Testis (tissue), 3 donors: ENCODE data around the gene KCNE2. TPM values are rescaled to one million over a fixed set of nuclear protein-coding genes. Genes with fewer than 3 reads are reported as not detected.

Source experiments
- DNase-seq: peaks from one replicate; pipeline ENCODE4 v3.0.0-alpha.2; 2019
- H3K27ac ChIP-seq, 2 donors: fragments of 200-600 bp; sonication (generic); one replicate each; pipeline ENCODE4 v1.5.1; 2019
- H3K27me3 ChIP-seq: fragments of 200-600 bp; sonication (generic); one replicate; pipeline ENCODE4 v1.5.1; 2019
- H3K36me3 ChIP-seq: fragments of 200-600 bp; sonication (generic); one replicate; pipeline ENCODE4 v1.5.1; 2017; ENCODE audit warnings: low read depth; ENCODE audit errors: missing control alignments
- H3K4me1 ChIP-seq: fragments of 200-600 bp; sonication (generic); one replicate; pipeline ENCODE4 v1.5.1; 2019
- H3K4me3 ChIP-seq, 2 donors: fragments of 200-600 bp; sonication (generic); one replicate each; pipeline ENCODE4 v1.5.1; 2017 to 2019
- H3K9me3 ChIP-seq: fragments of 200-600 bp; sonication (generic); one replicate; pipeline ENCODE4 v1.5.1; 2017
- CTCF ChIP-seq, 3 experiments: fragments of 450-650 bp in 2 of 3; fragments of 200-600 bp in 1 of 3; sonication (generic) in 1 of 3; IDR thresholded peaks; one replicate each; pipeline ENCODE4 v1.5.1; 2016 to 2019; ENCODE audit warnings: antibody characterized with exemption in 3 of 3, mild to moderate bottlenecking in 2 of 3, moderate library complexity in 1 of 3
- POLR2A ChIP-seq: fragments of 450-650 bp; IDR thresholded peaks from one replicate; pipeline ENCODE4 v1.6.1; 2017; ENCODE audit warnings: antibody characterized with exemption, mild to moderate bottlenecking, moderate library complexity
- WGBS, 2 donors: methylation state at CpG; one replicate each; pipeline ENCODE4 v1.1.5; 2018; 5-methylcytosine and 5-hydroxymethylcytosine counted together
- intact Hi-C: fragments of 100-400 bp; cut with DNase I; formaldehyde crosslinking; loops from one replicate; pipeline ENCODE4 v1.15.1; 2023; ENCODE audit warnings: low total_unique reads
- polyA plus RNA-seq: library from polyadenylated mRNA; stranded (reverse); fragments of 350-450 nt; fragmentation: Illumina TruSeq; extraction: RNeasy Lipid Tissue Mini Kit (QIAGEN cat#74804); gene quantifications from one replicate; pipeline ENCODE4 v1.2.3, GENCODE V29; 2014; ENCODE audit warnings: low read depth, low replicate concordance; ENCODE audit not compliant: insufficient read depth
- total RNA-seq, 2 donors: library from RNA; depleted of rRNA; stranded (reverse); fragments of >200 nt; gene quantifications; one replicate each; pipeline ENCODE4 v1.2.3, GENCODE V29; 2016

KCNE2 gene
- total and polyA plus RNA-seq, 3 donors from 2014 or later, result 0.37 to 0.74 TPM; not detected in 1

DNA sequence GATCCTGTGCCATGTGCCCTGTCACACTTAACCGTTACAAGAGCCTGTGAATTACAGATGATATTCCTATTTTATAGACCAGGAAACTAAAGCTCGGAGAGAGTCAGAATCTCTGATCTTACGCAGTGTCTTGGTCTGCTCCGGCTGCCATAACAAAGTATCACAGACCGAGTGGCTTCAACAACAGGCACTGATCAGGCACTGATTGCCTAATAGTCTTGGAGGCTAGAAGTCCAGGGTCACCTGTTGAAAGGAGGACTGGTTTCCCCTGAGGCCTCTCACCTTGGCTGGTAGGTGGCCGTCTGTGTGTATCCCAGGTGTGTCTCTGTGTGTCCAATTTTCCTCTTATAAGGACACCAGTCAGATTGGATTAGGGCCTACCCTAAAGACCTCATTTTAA, 31.5 kb upstream of the KCNE2 start:
- H3K36me3 ChIP-seq, result no peaks in the 10 kb centered on the region
- whole genome bisulfite sequencing, 2 donors, result 94 to 99% methylated on average over 6 of the region's 6 CpGs
- H3K27me3 ChIP-seq, result no peaks in the 10 kb centered on the region
- peak overlapping the region in 1 of 2 donors; percentile 24 for H3K27ac ChIP-seq
- intact Hi-C loops, result no loop called here
- H3K9me3 ChIP-seq, result no peaks in the 10 kb centered on the region
- TF ChIP-seq POLR2A (no peak), CTCF (IDR thresholded peaks at IDR 0.05) (no peak)
- no peak overlapping the region for H3K4me3 ChIP-seq
- H3K4me1 ChIP-seq, result peaks cover 8% of the 10 kb centered on the region
- DNase-seq, result no peak

GRCh38 chr21:34333121-34333739, 30.6 kb upstream of the KCNE2 start:
- Histone ChIP-seq H3K36me3 (no peaks in the 10 kb centered on the region), H3K27me3 (no peaks in the 10 kb centered on the region), H3K4me1 (peaks cover 12% of the 10 kb centered on the region), H3K4me3 (no peak overlapping the region), H3K9me3 (no peaks in the 10 kb centered on the region), H3K27ac (peak overlapping the region in 1 of 2 donors; percentile 24)
- intact Hi-C loops, result no loop called here
- 69 to 84% methylated on average over 13 of the region's 13 CpGs for WGBS, 2 donors
- peak; percentile 55 for DNase-seq
- TF ChIP-seq POLR2A, result no peak
- TF ChIP-seq CTCF (IDR thresholded peaks at IDR 0.05), result no peak

DNA sequence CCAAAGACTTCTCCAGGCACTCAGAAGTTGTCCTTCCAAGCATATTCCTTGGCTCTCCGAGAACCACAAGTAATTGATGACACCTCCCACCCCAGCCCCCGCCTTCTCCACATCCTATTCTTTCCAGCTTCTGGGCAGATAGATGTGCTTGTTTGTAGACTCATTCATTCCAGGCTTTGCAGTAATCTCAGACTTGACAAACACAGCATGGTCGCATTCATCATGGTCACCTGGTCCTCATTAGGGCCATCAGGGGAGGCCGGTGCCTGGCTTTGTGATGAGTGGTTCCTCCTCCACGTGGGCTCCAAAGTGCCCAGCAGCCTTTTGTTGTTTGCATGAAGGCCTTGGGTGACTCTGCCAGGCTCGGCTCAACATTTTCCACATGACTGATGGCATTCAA, 28.5 kb upstream of the KCNE2 start:
- Histone ChIP-seq H3K36me3 (no peaks in the 10 kb centered on the region), H3K4me1 (peaks cover 12% of the 10 kb centered on the region), H3K27ac (no peak overlapping the region), H3K27me3 (no peaks in the 10 kb centered on the region), H3K9me3 (no peaks in the 10 kb centered on the region), H3K4me3 (no peak overlapping the region)
- 81% methylated on average over 6 of the region's 6 CpGs for WGBS, 2 donors
- intact Hi-C loops, result no loop called here
- no peak for TF ChIP-seq POLR2A
- no peak for DNase-seq

- intact Hi-C loops, result no loop called here
- 45 to 59% methylated on average over 5 of the region's 5 CpGs for WGBS, 2 donors
- no peak for DNase-seq
- H3K4me3 ChIP-seq, result no peak overlapping the region
- H3K4me1 ChIP-seq, result peaks cover 12% of the 10 kb centered on the region
- peak overlapping the region; percentile 32 to 53 for H3K27ac ChIP-seq
- TF ChIP-seq POLR2A, result no peak
- TF ChIP-seq CTCF (IDR thresholded peaks at IDR 0.05), result no peak
- no peaks in the 10 kb centered on the region for H3K36me3 ChIP-seq
- no peaks in the 10 kb centered on the region for H3K27me3 ChIP-seq
- no peaks in the 10 kb centered on the region for H3K9me3 ChIP-seq
These were observed 27.6 kb upstream of the KCNE2 start for GRCh38 chr21:34336245-34336644.

DNA sequence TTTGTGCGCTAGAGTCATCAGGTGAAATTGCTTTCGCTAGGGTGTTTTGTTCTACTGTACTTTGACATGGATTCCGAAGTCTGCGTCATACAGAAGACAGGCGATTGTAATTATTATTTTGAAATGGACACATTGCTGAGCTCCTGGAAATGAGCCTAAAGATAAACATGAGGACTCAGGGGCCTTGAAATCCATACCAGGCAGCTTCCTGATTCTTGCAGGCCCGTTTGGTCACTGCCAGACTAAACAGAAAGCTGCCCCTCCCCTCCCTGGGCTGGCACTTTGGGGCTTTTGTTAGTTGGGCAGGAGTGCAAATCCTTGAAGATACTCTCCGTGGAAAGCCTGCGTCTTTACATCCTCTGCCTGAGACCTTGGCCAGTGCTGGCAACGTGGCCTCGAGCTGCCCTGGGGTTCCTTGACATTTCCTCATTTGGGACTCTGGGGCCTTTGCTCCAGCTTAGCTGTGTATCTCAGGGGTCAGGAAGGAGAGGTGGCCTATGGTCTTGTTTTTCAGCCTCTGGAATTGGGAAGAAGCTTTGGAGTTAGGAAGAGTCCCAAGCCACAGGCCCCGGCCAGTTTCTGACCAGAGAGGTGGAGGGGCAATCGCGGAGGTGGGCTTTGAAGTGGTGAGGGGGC, 26.9 kb upstream of the KCNE2 start:
- Histone ChIP-seq H3K27ac (peak overlapping the region; percentile 45 to 59), H3K27me3 (no peaks in the 10 kb centered on the region), H3K4me3 (no peak overlapping the region), H3K4me1 (peaks cover 12% of the 10 kb centered on the region), H3K9me3 (no peaks in the 10 kb centered on the region), H3K36me3 (no peaks in the 10 kb centered on the region)
- 59 to 66% methylated on average over 10 to 13 of the region's 13 CpGs for WGBS, 2 donors
- intact Hi-C loops, result no loop called here
- DNase-seq, result peak; percentile 81
- no peak for TF ChIP-seq CTCF (IDR thresholded peaks at IDR 0.05)
- TF ChIP-seq POLR2A, result no peak
